ENCODE results near the gene CNTN5. TPM values are rescaled to one million over a fixed set of nuclear protein-coding genes. Genes with fewer than 3 reads are reported as not detected.

CNTN5 gene
- total RNA-seq, 1 experiment from 2014 or later: not detected

GRCh38 chr11:99589771-99590170 is 569.0 kb downstream of the CNTN5 start:
- Histone ChIP-seq H4K5ac (ENCODE audit: insufficient read length, low read depth, low read length) (no peak overlapping the region), H3K4me1 (ENCODE audit: insufficient read depth, low read length) (no peaks in the 10 kb centered on the region), H2AK5ac (ENCODE audit: insufficient read length, low read length) (no peak overlapping the region), H4K8ac (replicated peaks; ENCODE audit: insufficient read length, low read depth, low read length) (no peak overlapping the region), H3T11ph (ENCODE audit: low read length) (no peak overlapping the region), H2BK5ac (ENCODE audit: insufficient read length, low read length) (no peak overlapping the region), H2BK120ac (ENCODE audit: low read depth, low read length, poor library complexity, severe bottlenecking) (no peak overlapping the region), H2BK20ac (ENCODE audit: low read depth, low read length, poor library complexity, severe bottlenecking) (no peak overlapping the region), H3K27me3 (ENCODE audit: insufficient read depth, low read length) (no peaks in the 10 kb centered on the region), H3K14ac (ENCODE audit: insufficient read depth, low read length) (no peak overlapping the region), H3K56ac (ENCODE audit: insufficient read length, low read depth, low read length) (no peak overlapping the region), H3K27ac (ENCODE audit: insufficient read length, low read depth, low read length) (no peak overlapping the region), H4K20me1 (ENCODE audit: control insufficient read depth, insufficient read depth, insufficient read length) (no peaks in the 10 kb centered on the region), H2BK15ac (ENCODE audit: low read depth, low read length) (no peak overlapping the region), H4K91ac (ENCODE audit: insufficient read length, low read depth, low read length) (no peak overlapping the region), H3K9ac (ENCODE audit: extremely low read depth, insufficient read length, low read length) (no peak overlapping the region), H3K4me2 (ENCODE audit: insufficient read depth, insufficient read length, low read length) (no peak overlapping the region), H2BK12ac (ENCODE audit: insufficient read length, low read depth, low read length) (no peak overlapping the region), H3K4ac (ENCODE audit: low read depth, low read length) (no peak overlapping the region), H3K9me3 (ENCODE audit: control insufficient read depth, low read depth, low read length) (no peaks in the 10 kb centered on the region), H2AFZ (ENCODE audit: low read length) (no peak overlapping the region), H3K18ac (ENCODE audit: insufficient read length, low read depth, low read length) (no peak overlapping the region), H3K79me1 (ENCODE audit: insufficient read depth, low read depth, low read length, poor library complexity, severe bottlenecking) (no peaks in the 10 kb centered on the region), H3K23me2 (ENCODE audit: insufficient read length, low read depth, low read length, poor library complexity, severe bottlenecking) (no peaks in the 10 kb centered on the region), H3K23ac (ENCODE audit: insufficient read length, low read depth, low read length) (no peak overlapping the region), H3K79me2 (ENCODE audit: insufficient read depth, low read length) (no peaks in the 10 kb centered on the region)
- H3K36me3 Mint-ChIP-seq (ENCODE audit: insufficient read depth in 1 of 3, low read depth in 3 of 3): no peaks in the 10 kb centered on the region
- H3K27me3 Mint-ChIP-seq (ENCODE audit: low read depth): no peaks in the 10 kb centered on the region
- no CpG with 5 or more reads among the region's 2 CpGs for WGBS (ENCODE audit: extremely low coverage, insufficient read length, low lambda C conversion rate)
- H3K27ac Mint-ChIP-seq: no peak overlapping the region
- TF ChIP-seq, protein P1, sequence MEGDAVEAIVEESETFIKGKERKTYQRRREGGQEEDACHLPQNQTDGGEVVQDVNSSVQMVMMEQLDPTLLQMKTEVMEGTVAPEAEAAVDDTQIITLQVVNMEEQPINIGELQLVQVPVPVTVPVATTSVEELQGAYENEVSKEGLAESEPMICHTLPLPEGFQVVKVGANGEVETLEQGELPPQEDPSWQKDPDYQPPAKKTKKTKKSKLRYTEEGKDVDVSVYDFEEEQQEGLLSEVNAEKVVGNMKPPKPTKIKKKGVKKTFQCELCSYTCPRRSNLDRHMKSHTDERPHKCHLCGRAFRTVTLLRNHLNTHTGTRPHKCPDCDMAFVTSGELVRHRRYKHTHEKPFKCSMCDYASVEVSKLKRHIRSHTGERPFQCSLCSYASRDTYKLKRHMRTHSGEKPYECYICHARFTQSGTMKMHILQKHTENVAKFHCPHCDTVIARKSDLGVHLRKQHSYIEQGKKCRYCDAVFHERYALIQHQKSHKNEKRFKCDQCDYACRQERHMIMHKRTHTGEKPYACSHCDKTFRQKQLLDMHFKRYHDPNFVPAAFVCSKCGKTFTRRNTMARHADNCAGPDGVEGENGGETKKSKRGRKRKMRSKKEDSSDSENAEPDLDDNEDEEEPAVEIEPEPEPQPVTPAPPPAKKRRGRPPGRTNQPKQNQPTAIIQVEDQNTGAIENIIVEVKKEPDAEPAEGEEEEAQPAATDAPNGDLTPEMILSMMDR (conservative IDR thresholded peaks at IDR 0.05): no peak
- H3K9me3 Mint-ChIP-seq: no peaks in the 10 kb centered on the region; a peak in 1 of 5 replicates
- no peak overlapping the region for H3K4me3 Mint-ChIP-seq
- no peaks in the 10 kb centered on the region for H3K4me1 Mint-ChIP-seq
- DNase-seq: no peak
